ENCODE measurements around the gene ASGR2.
"Not testable (repeated sequence)": the region's sequence is repeated elsewhere in the genome, so short reads cannot be mapped to it uniquely, and the experiment has no call there.

The ASGR2 gene

GRCh38 chr17:7097940-7098339, 16.7 kb downstream of the ASGR2 start:
- DNase-seq, result no peak

GRCh38 chr17:7095625-7096024, 19.0 kb downstream of the ASGR2 start:
- DNase-seq, result no peak

- DNase-seq, result no peak
Measured at GRCh38 chr17:7094652-7095019, 20.0 kb downstream of the ASGR2 start.

GRCh38 chr17:7091311-7092005, 23.2 kb downstream of the ASGR2 start:
- not testable (repeated sequence) for DNase-seq

- not testable (repeated sequence) for DNase-seq
Measured at GRCh38 chr17:7089570-7089969, 25.1 kb downstream of the ASGR2 start.

DNA sequence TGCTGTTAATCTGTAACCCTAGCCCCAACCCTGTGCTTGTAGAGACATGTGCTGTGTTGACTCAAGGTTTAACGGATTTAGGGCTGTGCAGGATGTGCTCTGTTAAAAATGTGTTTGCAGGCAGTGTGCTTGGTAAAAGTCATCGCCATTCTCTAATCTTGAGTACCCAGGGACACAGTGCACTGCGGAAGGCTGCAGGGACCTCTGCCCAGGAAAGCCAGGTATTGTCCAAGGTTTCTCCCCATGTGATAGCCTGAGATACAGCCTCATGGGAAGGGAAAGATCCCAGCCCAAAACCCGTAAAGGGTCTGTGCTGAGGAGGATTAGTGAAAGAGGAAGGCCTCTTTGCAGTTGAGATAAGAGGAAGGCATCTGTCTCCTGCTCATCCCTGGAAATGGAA, 26.2 kb downstream of the ASGR2 start:
- not testable (repeated sequence) for DNase-seq

- DNase-seq, result no peak
Measured at GRCh38 chr17:7084088-7084487, 30.5 kb downstream of the ASGR2 start.

GRCh38 chr17:7083592-7083991, 31.0 kb downstream of the ASGR2 start:
- DNase-seq, result no peak

- peak; percentile 55 for DNase-seq
Measured at GRCh38 chr17:7081341-7082062, 33.1 kb downstream of the ASGR2 start.

DNA sequence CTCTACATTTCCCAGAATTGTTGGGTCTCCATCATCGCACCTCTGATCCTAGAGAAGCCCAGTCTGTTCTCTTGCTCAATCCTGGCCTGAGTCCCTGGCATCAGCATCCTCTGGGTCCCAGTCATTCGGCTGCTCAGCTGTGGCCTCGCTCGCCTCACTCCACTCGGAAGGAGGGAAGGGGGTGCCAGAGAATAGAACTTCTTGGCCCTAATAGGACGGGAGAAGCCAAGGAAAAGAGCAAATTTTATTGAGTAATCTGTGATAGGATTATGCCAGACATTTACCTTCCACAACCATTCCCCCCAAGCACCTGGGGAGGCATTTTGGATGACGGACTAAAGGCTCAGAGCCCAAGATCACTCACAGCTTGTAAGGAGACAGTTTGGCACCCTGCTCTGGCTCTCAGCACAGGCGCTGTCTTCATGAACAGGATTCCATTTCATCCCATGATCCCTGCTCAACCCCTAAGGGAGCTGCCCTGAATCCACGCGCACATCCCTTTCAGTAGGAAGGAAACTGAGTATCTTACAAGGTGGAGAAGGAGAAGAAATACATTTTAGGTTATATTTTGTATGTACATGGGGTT, 34.1 kb downstream of the ASGR2 start:
- DNase-seq, result no peak

DNA sequence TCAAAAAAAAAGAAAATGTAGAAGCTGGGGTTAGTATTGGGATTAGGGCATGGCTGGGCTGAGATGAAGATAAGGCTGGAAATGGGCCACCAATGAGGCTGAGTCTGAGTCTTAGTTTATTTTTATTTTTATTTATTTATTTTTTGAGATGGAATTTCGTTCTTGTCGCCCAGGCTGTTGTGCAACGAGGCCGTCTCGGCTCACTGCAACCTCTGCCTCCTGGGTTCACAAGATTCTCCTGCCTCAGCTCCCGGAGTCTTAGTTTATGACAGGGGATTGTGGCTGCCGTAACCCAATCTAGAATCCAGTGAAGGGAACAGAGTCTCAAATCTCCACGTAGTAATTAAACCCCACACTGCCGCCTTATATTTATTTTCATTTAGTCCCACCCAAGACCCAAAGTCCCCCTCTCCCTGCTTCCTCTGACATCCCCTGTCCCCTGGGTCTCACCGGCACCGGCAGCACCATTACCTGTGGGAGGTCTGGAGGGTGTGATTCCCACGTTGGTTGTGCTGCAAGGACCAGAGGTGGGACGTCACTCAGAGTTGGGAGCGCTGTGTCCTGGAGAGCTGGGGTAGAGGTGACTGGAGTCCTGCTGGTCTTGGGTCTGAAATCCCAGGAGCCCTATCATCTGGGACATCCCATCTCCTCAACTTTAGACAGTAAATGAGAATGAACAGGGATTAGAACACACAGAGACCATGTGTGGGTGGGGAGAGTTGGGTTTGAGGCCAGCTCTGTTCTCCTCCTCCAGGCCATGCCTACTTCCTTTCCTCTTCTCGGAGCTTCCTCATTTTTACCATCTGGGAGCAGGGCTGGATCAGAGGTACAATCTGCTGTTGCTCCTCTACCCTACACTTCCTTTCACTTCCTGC, 34.8 kb downstream of the ASGR2 start, which contains the start of gene CLEC10A:
Gene CLEC10A (minus strand): TSS at position 671 of the 875 bp plus-strand sequence. CDS start 1,439 bp downstream, outside the sequence.
- DNase-seq, result no peak

DNA sequence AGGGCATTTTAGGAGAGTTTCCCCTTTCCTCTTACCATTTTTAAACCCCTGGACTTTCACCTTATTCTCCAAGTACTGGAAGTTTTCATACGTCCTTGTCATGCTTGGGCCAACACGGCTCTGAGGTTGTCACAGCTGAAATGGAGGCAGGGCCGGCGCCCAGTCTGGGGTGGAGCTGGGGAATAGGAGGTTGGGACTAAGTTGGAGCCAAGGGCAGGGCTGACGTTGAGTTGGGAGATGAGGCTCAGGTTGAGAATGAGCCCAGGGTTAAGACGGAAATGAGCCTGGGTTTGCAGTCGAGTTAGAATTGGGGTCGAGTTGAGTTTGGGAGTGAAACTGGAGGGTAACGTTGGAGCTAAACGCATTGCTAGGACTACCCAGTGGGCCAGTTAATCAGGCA, 35.9 kb downstream of the ASGR2 start:
- DNase-seq, result no peak

DNA sequence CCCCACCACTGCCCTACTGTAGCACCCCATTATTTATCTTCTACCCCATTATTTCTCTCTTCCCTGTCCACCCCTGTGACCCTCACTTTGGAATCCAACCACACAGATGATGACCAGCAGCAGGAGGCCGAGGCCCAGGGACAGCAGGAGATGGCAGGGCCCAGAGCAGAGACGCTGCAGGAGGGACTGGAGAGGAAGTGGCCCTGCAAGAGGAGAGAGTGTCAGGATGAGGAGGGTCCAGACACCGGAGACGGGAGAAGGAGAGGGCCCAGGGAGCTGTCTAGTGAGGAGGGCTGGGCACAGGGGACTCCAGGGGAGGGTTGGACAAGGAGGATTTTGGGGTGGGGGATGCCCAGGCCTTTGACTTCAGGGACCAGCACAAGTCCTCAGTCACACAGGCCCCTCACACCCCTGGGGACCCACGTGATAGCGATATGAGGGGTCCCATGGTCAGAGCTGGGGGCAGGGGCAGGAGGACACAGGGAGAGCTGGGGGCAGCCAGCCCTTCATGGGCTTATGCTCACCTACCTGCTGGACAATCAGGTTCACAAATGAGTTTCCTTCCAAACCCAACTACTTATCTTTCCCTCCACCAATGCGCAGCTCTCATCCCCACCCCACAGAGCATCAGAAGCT, 36.6 kb downstream of the ASGR2 start:
- no peak for DNase-seq

- DNase-seq, result no peak
Measured at GRCh38 chr17:7074931-7075330, 39.7 kb downstream of the ASGR2 start.

DNA sequence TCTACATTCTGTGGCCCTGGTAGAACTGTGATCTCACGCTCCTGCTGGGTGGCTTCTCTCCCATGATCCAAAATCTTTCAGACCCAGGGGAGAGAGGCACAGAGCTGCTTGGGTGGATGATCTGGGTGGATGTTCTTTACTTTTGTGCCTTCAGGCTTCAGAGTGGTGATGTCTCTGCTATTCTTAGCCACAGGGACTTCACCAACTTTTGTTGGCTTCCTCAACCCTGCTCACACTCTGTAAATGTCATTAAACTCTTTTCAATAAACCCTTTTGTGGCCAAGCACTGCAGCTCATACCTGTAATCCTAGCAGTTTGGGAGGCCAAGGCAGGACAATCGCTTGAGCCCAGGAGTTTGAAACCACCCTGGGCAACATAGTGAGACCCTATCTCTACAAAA, 42.2 kb downstream of the ASGR2 start:
- DNase-seq, result no peak

DNA sequence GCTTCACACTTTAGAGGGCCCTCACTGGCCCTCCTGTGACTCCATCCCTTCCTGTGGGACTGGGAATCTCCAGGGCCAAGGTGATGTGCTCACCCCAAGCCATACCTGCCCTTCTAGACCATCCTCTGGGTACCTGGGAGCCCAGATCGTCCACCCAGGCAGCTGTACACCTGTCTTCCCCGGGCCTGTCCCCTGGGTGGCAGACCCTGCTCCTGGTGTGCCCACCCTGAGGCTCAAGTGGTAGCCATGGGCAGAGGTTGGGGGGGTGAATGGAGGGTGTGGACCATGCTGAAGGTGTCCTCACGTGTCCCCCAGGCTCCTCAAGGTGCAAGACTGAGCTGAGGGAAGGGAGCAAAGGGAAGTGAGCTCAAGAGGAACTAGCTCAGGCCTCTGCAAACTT, 43.9 kb downstream of the ASGR2 start:
- no peak for DNase-seq

GRCh38 chr17:7068268-7068667, 46.4 kb downstream of the ASGR2 start:
- DNase-seq, result no peak

DNA sequence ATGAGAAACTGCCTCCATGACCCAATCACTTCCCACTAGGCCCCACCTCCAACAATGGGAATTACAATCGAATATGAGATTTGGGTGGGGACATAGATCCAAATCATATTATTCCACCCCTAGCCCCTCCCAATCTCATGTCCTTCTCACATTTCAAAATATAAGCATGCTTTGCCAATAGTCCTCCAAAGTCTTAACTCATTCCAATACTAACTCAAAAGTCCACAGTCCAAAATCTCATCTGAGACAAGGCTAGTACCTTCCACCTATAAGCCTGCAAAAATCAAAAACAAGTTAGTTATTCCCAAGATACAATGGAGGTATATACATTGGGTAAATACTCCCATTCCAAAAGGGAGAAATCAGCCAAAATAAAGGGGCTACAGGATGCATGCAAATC, 47.4 kb downstream of the ASGR2 start:
- no peak for DNase-seq

DNA sequence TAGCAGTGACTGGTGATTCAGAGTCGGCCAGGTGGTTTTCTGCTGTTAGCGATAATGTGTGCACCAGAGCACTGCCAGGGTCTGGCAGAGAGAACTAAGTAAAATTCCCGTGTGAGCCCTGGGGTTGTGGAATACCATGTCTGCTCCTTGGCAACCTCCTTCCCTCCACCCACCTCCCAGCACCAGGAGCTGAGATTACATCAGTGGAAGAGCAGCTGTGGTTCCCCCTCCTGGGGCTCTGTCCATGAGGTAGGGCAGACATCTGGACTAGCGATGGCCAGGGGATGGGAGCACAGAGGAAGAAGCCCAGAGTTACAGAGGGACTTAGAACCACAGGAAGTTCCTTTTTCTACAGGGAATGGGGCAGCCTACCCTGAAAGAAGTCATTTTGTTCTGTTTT, 50.4 kb downstream of the ASGR2 start:
- DNase-seq, result no peak

DNA sequence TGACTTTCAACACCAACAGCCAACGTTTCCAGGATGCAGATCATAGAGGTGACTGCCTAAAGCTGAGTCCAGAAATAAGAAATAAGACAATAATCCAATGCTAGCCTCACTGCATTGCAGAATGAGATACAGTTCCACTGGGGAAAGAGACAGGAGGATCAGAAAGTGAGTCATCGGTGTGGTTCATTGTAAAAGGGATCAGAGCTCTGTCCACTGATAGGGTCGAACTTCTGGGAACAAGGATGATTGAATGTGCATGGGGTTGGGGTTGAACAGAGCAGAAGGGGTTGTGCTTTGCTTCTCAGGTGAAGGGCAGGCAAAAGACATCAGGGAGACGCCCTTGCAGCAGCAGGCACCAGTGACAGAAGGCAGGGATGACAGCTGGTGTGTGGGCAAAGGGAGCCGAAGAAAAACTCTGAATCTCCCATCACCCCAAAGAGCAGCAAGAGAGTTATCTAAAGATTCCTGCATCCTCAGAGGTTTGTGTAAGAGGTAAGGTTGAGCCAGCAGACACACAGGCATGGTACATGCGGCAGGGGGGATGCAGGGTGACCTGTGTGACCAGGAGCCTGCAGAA, 51.0 kb downstream of the ASGR2 start:
- no peak for DNase-seq

DNA sequence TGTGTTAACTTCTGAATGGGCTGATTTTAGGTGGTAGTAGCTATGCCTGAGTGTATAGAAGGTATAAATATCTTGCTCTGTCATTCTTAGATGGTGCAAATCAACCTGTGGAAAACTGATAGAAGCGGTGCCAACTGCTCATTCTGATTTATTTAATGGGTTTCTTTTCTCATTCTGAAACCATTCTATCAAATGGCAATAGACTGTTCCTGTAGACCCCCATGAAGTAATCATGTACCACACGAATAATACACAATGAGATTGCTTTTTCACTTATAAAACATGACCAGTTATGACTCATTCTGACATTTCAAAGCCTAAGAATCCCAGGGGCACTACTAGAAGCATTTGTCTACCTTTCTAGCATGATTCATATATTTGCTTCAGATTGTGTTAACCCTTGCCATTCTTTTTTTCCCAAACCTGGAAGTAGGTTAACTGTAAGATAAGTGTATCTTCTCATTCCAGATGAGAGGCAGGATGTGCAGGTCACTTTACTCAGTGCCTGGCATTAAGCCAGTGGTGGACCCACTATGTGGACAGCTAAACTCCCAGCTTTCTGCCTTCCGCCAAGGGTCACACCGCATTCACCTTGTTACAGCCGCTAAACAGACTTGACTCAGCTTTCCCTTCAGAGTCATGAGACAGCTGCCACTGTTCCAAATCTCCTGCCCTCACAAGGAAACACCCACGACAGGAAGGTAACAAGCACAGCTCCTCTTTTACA, 54.3 kb downstream of the ASGR2 start:
- no peak for DNase-seq

Data from CD4-positive, alpha-beta T cell treated with Interleukin-21 for 1 hour (primary cell).